DMS114 treated with DMSO at 0.1 percent for 48 hours (cell line): ENCODE results near the gene DDIT4L.
"Not testable (repeated sequence)": the region's sequence is repeated elsewhere in the genome, so short reads cannot be mapped to it uniquely, and the experiment has no call there.

Experiments used
- DNase-seq: peaks from one replicate; lab custom pipeline; 2025; ENCODE audit not compliant: unreplicated experiment; lab: John Stamatoyannopoulos, UW

The DDIT4L gene, protein sequence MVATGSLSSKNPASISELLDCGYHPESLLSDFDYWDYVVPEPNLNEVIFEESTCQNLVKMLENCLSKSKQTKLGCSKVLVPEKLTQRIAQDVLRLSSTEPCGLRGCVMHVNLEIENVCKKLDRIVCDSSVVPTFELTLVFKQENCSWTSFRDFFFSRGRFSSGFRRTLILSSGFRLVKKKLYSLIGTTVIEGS

DNA sequence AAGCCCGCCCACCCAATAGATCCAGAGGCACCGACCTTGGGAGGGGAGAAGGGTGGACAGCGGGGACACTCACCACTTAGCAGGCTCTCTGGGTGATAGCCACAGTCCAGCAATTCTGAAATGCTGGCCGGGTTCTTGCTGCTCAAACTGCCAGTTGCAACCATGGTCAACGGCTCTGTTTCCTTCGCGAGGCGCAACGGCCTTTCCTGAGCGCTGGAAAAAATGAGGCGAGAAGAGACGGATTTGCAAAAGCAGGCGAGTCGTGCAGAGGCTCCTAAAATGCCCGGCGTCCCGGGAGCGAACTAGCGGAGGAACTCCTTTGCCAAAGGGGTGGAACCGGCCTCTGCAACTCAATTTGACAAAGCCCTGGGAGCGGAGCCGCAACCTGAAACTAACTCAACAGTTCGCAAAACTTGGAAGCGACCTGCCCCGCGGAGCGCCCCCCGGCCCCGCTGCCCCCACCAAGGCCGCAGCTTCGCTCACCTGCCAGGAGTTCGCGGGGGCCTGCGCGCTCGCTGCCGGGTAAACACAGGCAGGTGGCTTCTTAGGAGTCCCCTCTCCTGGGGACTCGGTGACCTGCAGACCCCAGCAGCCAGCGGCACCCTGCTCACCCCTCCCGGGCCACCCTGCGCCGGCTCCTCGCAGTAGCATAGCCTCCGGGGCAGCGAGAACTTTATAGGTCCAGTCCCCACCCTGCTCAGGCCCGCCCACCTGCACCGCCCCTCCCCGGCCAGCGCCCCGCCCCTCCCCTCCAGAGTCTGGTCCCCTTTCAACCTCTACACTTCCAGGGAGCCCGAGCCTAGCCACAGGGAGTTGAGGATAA is at the start of gene DDIT4L:
TSS of gene DDIT4L (minus strand) at position 649 of the 823 bp plus-strand sequence. CDS start at position 164, 485 bp downstream.
- DNase-seq, result no peak

- DNase-seq, result no peak
Observed at GRCh38 chr4:100240008-100240407, 49.7 kb upstream of the DDIT4L start.

- DNase-seq, result no peak
Observed at GRCh38 chr4:100224721-100225120, 34.5 kb upstream of the DDIT4L start.

DNA sequence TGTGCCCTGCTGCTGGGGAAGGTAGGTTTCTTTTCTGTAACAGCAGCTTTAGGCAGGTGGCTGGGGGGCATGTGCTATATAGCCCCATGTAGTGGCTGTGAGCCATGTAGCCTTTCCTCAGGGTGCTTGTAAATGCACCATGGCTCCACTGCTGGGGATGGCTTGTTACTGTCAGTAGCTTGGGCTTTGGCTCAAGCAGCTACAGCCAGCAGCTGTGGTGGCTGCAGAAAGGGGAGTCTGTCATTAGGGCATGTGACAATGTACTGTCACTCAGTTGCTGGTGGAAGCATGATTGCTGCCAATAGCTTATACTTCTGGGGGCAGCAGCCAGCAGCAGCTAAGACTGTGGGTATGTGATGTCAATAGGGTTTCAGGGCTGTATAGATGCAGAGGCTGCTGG is 33.9 kb upstream of the DDIT4L start:
- DNase-seq, result no peak

DNA sequence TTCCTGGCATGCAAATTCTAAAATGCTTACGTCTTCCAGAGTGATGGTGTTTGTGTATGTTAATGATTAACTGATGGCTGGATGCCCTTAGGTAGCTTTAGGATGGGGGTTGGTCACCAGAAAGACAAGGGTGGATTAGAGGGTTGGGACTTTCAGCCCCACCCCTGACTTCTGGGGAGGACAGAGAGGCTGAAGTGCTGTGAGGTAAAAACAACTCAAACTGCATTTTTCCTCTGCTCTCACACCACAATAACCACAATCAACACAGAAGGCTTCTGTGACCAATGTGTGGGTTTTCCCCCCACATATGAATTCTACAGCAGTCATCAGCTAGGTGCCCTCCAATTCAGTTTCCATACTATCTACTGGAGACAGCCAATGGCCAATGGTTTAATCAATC is 18.7 kb upstream of the DDIT4L start:
- DNase-seq, result no peak

DNA sequence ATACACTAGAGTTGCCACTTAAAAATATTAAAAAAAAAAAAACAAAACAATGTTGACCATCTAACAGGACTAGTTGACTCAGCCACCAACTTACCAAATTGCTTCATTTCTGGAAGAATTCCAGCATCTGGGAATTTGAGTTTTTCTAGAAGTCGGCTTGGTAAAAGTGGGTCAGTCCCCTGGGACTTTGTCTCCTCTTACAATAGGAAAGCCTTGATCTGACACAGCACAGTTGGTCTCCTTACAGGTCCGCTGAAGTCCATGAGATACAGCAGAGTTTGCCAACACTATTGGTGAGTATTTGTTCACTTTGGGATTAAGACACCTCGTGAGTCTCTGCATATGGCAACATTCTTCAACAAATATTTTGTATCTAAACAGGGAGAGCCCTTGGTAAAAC is 18.2 kb upstream of the DDIT4L start:
- no peak for DNase-seq

DNA sequence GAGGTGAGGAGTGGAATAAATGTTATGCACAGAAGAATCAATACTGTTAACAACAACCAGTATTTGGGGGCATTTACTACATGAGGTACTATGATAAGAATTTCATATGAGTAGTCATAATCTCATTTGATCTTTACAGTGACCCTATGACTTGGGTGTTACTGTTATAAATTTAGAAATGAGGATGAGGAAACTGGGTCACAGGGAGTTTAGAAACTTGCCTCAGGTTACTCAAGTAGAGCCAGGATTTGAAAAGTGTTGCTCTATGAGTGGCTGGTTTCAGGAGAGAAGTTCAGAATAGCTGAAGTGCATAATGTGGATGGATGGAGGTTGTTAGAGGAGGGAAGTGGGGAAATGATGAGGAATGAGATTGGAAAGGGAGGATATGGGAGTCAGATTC is 16.6 kb upstream of the DDIT4L start:
- DNase-seq, result no peak

DNA sequence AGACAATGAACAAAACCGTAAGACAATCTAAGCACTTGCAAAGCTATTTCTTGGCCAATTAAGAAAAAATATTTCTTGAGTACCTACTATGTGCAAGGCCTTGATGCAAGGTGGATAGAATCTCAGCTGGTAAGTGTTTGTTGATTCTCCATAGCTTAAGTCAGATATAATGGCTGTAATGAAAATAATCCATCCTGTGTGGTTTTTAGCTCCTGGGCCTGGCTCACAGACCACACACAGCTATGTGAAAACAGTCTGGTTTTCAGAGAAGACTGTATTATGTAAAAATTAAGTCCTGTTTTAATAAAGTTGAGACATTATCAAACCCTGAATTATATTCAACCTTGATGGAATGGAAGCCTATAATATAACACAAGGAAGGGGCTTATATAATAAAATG is 7.8 kb upstream of the DDIT4L start:
- DNase-seq, result no peak

DNA sequence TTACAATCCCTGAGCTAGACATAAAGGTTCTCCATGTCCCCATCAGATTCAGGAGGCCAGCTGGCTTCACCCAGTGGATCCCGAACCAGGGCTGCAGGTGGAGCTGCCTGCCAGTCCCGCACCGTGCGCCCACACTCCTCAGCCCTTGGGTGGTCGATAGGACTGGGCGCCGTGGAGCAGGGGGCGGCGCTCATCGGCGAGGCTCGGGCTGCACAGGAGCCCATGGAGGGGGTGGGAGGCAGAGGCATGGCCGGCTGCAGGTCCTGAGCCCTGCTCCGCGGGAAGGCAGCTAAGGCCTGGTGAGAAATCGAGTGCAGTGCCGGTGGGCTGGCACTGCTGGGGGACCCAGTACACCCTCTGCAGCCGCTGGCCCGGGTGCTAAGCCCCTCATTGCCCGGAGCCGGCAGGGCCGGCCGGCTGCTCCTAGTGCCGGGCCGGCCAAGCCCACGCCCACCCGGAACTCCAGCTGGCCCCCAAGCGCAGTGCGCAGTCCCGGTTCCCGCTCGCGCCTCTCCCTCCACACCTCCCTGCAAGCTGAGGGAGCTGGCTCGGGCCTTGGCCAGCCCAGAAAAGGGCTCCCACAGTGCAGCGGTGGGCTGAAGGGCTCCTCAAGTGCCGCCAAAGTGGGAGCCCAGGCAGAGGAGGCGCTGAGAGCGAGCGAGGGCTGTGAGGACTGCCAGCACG is 6.3 kb upstream of the DDIT4L start:
- not testable (repeated sequence) for DNase-seq

GRCh38 chr4:100190643-100191600 is 654 bp upstream of the DDIT4L start:
- DNase-seq, result no peak

DNA sequence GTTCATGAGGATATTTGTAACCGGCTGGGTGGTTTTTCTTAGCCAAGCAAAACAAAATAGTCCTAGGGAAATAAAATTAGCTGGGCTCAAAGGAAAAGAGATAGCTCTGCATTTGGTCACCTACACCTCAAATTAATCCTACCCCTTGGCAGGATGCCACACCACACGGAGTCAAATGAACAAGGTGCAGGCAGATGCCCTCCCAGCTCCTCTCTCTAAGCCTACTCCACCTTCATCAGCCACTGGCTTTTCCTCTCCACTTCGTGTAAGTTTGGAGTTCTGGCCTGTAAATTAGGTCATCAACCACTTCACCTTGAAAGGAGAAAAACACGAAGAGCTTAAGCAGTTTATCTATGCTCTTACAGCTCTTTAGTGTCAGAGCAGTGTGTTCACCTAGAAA is 1.4 kb downstream of the DDIT4L start:
- DNase-seq, result no peak

DNA sequence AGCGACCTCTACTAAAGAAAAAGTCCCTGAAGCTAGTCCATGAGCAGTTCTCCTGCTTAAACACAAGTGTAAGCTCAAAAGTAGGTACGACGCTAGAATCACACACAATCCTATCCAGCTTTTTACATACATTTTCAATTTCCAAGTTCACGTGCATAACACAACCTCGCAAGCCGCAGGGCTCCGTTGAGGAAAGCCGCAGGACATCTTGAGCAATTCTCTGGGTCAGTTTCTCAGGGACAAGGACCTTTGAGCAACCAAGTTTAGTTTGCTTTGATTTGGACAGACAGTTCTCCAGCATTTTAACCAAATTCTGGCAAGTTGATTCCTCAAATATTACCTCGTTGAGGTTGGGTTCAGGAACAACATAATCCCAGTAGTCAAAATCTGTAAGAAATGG is 2.5 kb downstream of the DDIT4L start:
- DNase-seq, result no peak

GRCh38 chr4:100184787-100185186 is 5.5 kb downstream of the DDIT4L start:
- no peak for DNase-seq

GRCh38 chr4:100177855-100178254 is 12.4 kb downstream of the DDIT4L start:
- no peak for DNase-seq

- DNase-seq, result no peak
Observed at GRCh38 chr4:100177126-100177525, 13.1 kb downstream of the DDIT4L start.

GRCh38 chr4:100175858-100176257 is 14.4 kb downstream of the DDIT4L start:
- DNase-seq, result no peak

DNA sequence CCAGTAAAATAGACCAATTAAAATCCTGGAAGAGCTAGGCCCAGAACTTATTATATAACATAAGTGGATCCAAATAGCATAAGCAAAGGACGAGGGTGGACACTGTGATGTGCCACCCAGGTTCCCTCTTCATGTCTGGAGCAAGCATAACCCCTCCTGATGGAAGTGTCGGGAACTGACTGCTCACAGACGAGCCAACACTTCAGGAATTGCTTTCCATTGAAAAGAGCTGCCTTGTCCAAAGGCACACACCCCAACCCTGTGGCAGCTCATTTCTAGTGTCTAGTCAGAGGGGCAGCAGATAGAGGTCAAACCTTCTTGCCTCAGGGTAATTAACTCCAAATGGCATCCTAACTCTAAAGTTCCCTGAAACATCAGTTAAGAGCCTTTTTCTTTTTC is 15.3 kb downstream of the DDIT4L start:
- no peak for DNase-seq

DNA sequence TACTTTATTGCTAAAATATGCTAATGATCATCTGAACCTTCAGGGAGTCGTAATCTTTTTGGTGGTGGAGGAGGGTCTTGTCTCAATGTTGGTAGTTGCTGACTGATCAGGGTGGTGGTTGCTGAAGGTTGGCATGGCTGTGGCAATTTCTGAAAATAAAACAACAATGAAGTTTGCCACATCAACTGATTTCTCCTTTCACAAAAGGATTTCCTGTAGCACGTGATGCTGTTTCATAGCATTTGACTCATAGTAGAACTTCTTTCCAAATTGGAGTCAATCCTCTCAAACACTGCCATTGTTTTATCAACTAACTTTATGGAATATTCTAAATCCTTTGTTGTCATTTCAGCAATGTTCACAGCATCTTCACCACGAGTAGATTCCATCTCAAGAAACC is 19.3 kb downstream of the DDIT4L start:
- no peak for DNase-seq

- no peak for DNase-seq
Observed at GRCh38 chr4:100169491-100170485, 20.5 kb downstream of the DDIT4L start.

- DNase-seq, result no peak
Observed at GRCh38 chr4:100168521-100168920, 21.7 kb downstream of the DDIT4L start.
